WTC11 (cell line): ENCODE results near the gene SLC23A1. TPM values are rescaled to one million over a fixed set of nuclear protein-coding genes. Genes with fewer than 3 reads are reported as not detected.

ENCODE experiments used
- ATF2 ChIP-seq: sonication (generic); formaldehyde crosslinking; IDR thresholded peaks from 2 replicates; pipeline ENCODE4 v1.8.1; 2022; ENCODE audit warnings: low read depth, missing genetic modification reagents, borderline replicate concordance
- ATF6 ChIP-seq: sonication (generic); formaldehyde crosslinking; IDR thresholded peaks from 2 replicates; pipeline ENCODE4 v1.8.1; 2023; ENCODE audit warnings: mild to moderate bottlenecking, missing genetic modification reagents
- ERG ChIP-seq: fragments of 250-450 bp; sonication (Bioruptor Pico); IDR thresholded peaks from 2 replicates; pipeline ENCODE4 v1.8.0; 2021; ENCODE audit warnings: mild to moderate bottlenecking
- FOXP4 ChIP-seq: sonication (generic); formaldehyde crosslinking; IDR thresholded peaks from 2 replicates; pipeline ENCODE4 v1.8.0; 2022; ENCODE audit warnings: mild to moderate bottlenecking, missing genetic modification reagents
- HMGA2 ChIP-seq: fragments of 250-450 bp; sonication (Bioruptor Pico); IDR thresholded peaks from 2 replicates; pipeline ENCODE4 v1.4.0; 2021; ENCODE audit warnings: mild to moderate bottlenecking, moderate library complexity
- JAZF1 ChIP-seq: fragments of 250-450 bp; sonication (Bioruptor Pico); IDR thresholded peaks from 2 replicates; pipeline ENCODE4 v1.9.0; 2021; ENCODE audit warnings: moderate library complexity, mild to moderate bottlenecking, inconsistent platforms
- MAX ChIP-seq: sonication (generic); formaldehyde crosslinking; IDR thresholded peaks from 2 replicates; pipeline ENCODE4 v1.8.0; 2022; ENCODE audit warnings: mild to moderate bottlenecking, missing genetic modification reagents
- MLX ChIP-seq: sonication (generic); formaldehyde crosslinking; IDR thresholded peaks from 2 replicates; pipeline ENCODE4 v1.8.1; 2023; ENCODE audit warnings: mild to moderate bottlenecking, missing genetic modification reagents, moderate library complexity
- MYBL2 ChIP-seq: sonication (generic); formaldehyde crosslinking; IDR thresholded peaks from 2 replicates; pipeline ENCODE4 v1.8.1; 2023; ENCODE audit warnings: mild to moderate bottlenecking, moderate library complexity, missing genetic modification reagents
- NFATC4 ChIP-seq: fragments of 250-450 bp; sonication (Bioruptor Pico); IDR thresholded peaks from 2 replicates; pipeline ENCODE4 v1.9.0; 2021; ENCODE audit warnings: mild to moderate bottlenecking
- NFE2L1 ChIP-seq: sonication (generic); formaldehyde crosslinking; IDR thresholded peaks from 2 replicates; pipeline ENCODE4 v1.8.1; 2023; ENCODE audit warnings: missing genetic modification reagents
- NR3C1 ChIP-seq: sonication (generic); formaldehyde crosslinking; conservative IDR thresholded peaks from 2 replicates; pipeline ENCODE4 v1.8.1; 2023; ENCODE audit warnings: low read depth, mild to moderate bottlenecking, missing genetic modification reagents
- PRDM15 ChIP-seq: sonication (generic); formaldehyde crosslinking; IDR thresholded peaks from 2 replicates; pipeline ENCODE4 v1.8.0; 2022; ENCODE audit warnings: missing genetic modification reagents
- PRRX2 ChIP-seq: fragments of 250-450 bp; sonication (Bioruptor Pico); IDR thresholded peaks from 2 replicates; pipeline ENCODE4 v1.8.0; 2021; ENCODE audit warnings: mild to moderate bottlenecking
- SMAD4 ChIP-seq: sonication (generic); formaldehyde crosslinking; IDR thresholded peaks from 2 replicates; pipeline ENCODE4 v1.8.0; 2022; ENCODE audit warnings: mild to moderate bottlenecking, missing genetic modification reagents
- SOX15 ChIP-seq: fragments of 250-450 bp; sonication (Bioruptor Pico); IDR thresholded peaks from 2 replicates; pipeline ENCODE4 v1.9.0; 2021; ENCODE audit warnings: mild to moderate bottlenecking
- STAT6 ChIP-seq: sonication (generic); formaldehyde crosslinking; conservative IDR thresholded peaks from 2 replicates; pipeline ENCODE4 v1.8.1; 2023; ENCODE audit warnings: mild to moderate bottlenecking, low read depth, missing genetic modification reagents, moderate library complexity
- TEAD4 ChIP-seq: sonication (generic); formaldehyde crosslinking; IDR thresholded peaks from 2 replicates; pipeline ENCODE4 v1.8.0; 2022; ENCODE audit warnings: mild to moderate bottlenecking, missing genetic modification reagents
- TP53 ChIP-seq: sonication (generic); formaldehyde crosslinking; IDR thresholded peaks from 2 replicates; pipeline ENCODE4 v1.8.1; 2023; ENCODE audit warnings: mild to moderate bottlenecking, missing genetic modification reagents
- ZNF263 ChIP-seq: sonication (generic); formaldehyde crosslinking; IDR thresholded peaks from 2 replicates; pipeline ENCODE4 v1.8.1; 2022; ENCODE audit warnings: low read depth, mild to moderate bottlenecking, moderate library complexity, missing genetic modification reagents
- ZNF317 ChIP-seq: sonication (generic); formaldehyde crosslinking; IDR thresholded peaks from 2 replicates; pipeline ENCODE4 v1.8.1; 2023; ENCODE audit warnings: low read depth, mild to moderate bottlenecking, moderate library complexity, missing genetic modification reagents, borderline replicate concordance
- ZNF416 ChIP-seq: fragments of 250-450 bp; sonication (Bioruptor Pico); IDR thresholded peaks from 2 replicates; pipeline ENCODE4 v1.9.0; 2021; ENCODE audit warnings: mild to moderate bottlenecking, inconsistent platforms
- ZNF423 ChIP-seq: fragments of 250-450 bp; sonication (Bioruptor Pico); IDR thresholded peaks from 2 replicates; pipeline ENCODE4 v2.1.2; 2022; ENCODE audit warnings: mild to moderate bottlenecking, moderate library complexity
- ZNF512 ChIP-seq: sonication (generic); formaldehyde crosslinking; IDR thresholded peaks from 2 replicates; pipeline ENCODE4 v1.8.1; 2022; ENCODE audit warnings: missing genetic modification reagents, borderline replicate concordance
- total RNA-seq: library from RNA; stranded (reverse); gene quantifications from 3 replicates; pipeline ENCODE4 v1.2.3, GENCODE V29; 2021

The SLC23A1 gene
- total RNA-seq, 1 experiment from 2014 or later, result not detected

GRCh38 chr5:139394123-139394653 lies 11.1 kb upstream of the SLC23A1 start (continued):
- TF ChIP-seq ZNF317 (CRISPR knock-in tag) (no peak), JAZF1 (CRISPR knock-in tag) (no peak), PRDM15 (no peak), ERG (no peak), ZNF416 (no peak), SMAD4 (no peak; the same call in 1 of the 2 replicates), PRRX2 (CRISPR knock-in tag) (no peak), FOXP4 (CRISPR knock-in tag) (no peak), MLX (no peak), ATF2 (no peak), ZNF423 (CRISPR knock-in tag) (no peak), NFE2L1 (CRISPR knock-in tag) (no peak), MAX (CRISPR knock-in tag) (peak; percentile 78), TP53 (CRISPR knock-in tag) (no peak), MYBL2 (no peak), NR3C1 (CRISPR knock-in tag) (0 out of 2 replicates have a peak, but pooled peaks have one; percentile 58), ZNF263 (CRISPR knock-in tag) (no peak), SOX15 (CRISPR knock-in tag) (no peak), ZNF512 (CRISPR knock-in tag) (no peak), ATF6 (CRISPR knock-in tag) (no peak), TEAD4 (CRISPR knock-in tag) (0 out of 2 replicates have a peak, but pooled peaks have one; percentile 30), HMGA2 (CRISPR knock-in tag) (no peak), NFATC4 (CRISPR knock-in tag) (no peak), STAT6 (CRISPR knock-in tag) (no peak)
